ENCODE results near the gene SMAP2.
"Not testable (repeated sequence)": the region's sequence is repeated elsewhere in the genome, so short reads cannot be mapped to it uniquely, and the experiment has no call there.

Gene SMAP2

DNA sequence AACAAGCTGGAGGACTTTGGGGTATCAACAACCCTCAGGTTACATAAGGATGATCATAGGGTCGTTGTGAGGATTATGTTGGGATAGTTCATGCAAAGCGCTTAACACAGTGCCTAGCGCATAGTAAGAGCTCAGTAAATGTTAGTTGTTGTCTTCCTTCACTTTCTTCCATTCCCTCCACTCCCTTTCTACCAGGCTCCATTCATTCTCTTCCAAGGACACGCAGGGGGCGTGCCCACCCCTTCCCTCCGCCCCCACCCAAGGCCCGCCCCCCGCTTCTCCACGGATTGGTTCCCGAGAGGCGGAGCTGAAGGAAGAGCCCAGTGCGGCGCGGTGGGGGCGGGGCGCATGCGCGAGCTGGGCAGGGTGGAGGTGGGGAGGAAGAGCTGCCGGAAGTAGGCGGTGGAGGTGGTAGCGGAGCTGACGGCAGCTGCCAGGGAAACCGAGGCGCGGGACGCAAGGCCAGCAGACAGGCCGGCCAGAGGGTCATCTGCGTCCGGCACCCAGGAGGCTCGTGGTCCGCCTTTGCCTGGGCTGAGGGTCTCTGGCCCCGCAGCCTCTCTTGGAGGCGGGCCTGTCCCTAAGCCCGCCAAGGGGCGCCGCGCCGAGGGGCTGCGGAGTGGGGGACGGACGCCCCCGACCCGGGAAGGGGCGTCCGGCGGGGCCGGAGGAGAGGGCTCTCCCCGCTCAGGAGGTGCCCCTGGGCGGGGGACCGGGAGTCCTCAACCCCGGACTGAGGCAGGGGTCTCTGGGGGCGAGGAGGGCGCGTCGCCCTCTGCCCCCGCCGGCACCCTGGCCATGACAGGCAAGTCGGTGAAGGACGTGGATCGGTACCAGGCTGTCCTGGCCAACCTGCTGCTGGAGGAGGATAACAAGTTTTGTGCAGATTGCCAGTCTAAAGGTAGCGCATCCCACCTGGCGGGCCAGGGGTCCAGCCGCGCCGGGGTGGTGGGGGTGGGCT lies at the start of gene SMAP2:
Gene SMAP2 (plus strand): TSS at position 405 of the 961 bp plus-strand sequence. CDS start 394 bp downstream, at position 799.
- peak; percentile 97 for DNase-seq

DNA sequence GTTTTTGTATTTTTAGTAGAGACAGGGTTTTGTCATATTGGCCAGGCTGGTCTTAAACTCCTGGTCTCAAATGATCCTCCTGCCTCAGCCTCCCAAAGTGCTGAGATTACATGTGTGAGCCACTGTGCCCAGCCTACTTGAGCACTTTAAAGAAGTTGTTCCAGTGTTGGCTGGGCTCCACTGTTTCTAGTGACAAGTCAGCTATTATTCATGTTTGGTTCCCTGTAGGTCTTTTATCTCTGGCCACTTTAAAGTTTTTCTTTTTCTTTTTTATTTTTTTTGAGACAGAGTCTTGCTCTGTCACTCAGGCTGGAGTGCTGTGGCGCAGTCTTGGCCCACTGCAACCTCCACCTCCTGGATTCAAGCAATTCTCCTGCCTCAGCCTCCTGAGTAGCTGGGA lies 42.1 kb upstream of the SMAP2 start:
- not testable (repeated sequence) for DNase-seq

DNA sequence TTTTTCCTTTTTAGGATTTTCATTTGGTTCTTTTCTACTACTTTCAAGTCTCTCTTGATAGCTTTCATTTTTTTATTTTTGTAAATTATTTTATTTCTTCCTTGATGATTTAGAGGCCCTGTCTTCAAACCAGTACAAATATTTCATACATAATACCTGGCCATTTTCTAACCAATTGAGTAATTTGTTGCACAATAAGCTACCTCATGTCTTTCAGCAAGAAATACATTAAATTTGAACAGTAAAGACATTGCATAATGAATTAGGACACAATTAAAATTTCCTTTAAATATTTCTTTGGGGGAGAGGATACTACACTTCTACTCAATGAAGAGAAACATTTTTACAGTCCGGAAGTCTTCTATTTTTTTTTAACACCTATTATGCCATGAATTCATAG lies 40.8 kb upstream of the SMAP2 start:
- no peak for DNase-seq

DNA sequence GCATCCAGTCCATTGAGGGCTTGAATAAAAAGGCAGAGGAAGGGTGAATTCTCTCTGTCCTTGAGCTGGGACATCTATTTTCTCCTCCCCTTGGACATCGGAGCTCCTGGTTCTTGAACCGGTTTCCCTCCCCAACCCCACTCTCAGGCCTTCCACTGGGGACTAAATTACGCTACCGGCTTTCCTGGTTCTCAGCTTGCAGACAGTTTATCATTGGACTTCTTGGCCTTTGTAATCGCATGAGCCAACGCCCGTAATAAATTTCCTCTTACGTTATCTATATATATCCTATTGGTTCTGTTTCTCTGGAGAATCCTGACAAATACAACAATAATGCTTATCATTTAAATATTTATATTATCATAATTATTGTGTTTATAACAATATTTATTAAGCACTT lies 36.1 kb upstream of the SMAP2 start:
- DNase-seq: no peak

DNA sequence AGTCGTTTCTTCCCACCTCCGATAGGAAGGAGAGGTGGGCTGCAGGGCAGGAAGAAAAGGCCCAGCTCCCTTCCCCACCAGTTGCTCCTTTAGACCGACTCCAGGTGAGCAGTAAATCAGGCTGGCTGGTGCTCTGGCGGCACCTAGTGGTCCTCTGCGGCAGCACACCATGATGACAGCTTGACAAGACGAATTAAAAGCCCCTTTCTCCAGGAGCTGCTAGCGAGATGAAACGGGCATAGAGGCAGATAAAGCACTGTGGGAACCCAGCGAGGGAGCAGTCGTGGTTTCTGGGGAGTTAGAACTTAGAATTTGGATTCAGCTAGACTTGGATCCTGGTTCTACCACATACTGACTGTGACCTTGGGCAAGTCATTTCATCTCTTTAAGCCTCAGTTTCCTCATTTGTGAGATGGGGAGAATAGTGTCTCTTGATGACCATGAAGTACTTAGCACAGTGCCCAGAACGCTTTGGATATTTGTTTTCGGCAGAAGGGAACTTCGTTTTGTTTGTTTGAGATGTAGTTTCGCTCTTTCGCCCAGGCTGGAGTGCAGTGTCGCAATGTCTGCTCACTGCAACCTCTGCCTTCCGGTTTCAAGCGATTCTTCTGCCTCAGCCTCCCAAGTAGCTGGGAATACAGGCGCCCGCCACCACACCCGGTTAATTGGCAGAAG lies 34.6 kb upstream of the SMAP2 start:
- peak; percentile 92 for DNase-seq

DNA sequence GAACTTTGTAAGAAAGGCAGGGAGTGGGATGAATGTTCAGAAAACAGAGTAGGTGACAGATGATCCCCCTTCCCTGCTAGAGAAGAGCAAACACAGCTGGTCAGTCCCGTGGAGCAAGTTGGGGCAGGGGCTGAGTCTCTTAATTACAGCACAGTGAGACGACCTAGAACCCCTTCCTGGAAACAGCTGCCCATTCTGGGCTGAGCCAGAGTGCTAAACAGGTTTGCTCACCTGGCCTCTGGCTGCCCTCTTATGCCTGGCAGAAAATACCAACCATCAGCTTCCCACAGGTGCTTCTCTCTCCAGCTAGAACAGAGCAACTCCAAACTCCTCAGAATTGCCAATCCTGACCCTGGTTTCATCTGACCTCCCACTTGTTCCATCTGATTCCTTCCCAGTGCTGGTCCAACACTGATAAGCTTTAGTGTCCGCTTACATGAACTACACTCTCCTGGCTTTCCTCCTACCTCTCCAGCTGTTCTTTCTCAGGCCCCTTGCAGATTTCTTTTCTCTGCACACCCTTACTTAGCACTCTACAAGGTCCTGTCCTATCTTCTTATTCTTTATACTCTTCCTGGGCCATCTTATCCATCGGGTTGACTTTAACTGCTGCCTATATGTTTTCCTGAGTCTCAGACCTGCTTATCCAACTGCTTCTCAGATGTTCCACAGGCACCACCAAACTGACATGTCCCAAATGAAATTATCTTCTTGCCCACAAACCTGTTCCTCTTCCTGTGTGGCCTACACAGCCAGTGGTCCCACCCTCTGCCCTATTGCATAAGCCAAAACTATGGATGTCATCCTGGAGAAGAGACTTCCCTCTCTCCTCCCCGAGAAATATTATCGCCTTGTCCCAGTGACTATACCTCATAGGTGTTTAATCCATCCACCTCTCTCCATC lies 33.9 kb upstream of the SMAP2 start:
- DNase-seq: no peak

DNA sequence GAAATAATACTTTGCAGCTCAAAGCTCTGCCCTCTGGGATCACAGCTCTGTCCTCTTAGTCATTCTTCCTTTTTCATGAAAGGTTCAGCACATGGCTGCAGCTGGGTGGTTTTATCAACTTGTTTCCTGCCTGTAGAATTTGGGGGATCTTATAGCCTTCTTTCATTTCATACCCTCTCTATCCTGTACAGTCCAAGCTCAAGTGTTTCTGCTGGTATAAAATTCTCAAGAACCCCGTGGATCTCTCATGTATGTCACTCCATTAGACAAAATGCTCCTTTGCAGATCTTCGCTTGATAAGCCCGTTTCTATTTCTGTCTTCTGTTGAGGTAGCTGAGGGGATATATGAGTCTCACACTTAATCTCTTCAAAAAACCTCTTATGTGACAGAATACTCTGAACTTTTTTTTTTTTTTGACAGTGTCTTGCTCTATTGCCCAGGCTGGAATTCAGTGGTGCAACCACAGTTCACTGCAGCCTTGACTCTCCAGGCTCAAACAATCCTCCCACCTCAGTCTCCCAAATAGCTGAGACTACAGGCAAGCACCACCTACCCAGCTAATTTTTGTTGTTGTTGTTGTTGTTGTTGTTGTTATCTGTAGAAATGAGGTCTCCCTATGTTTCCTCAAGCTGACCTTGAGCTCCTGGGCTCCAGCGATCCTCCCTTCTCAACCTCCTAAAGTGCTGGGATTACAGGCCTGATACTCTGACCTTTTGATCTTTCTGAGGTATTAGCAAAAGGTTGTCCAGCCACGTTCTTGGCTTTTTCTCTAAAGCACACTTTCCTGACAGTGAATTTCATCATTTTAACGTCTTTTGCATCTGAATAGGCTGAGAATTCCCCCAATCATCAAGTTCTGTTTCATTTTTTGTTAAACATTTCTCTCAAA lies 31.8 kb upstream of the SMAP2 start:
- no peak for DNase-seq

DNA sequence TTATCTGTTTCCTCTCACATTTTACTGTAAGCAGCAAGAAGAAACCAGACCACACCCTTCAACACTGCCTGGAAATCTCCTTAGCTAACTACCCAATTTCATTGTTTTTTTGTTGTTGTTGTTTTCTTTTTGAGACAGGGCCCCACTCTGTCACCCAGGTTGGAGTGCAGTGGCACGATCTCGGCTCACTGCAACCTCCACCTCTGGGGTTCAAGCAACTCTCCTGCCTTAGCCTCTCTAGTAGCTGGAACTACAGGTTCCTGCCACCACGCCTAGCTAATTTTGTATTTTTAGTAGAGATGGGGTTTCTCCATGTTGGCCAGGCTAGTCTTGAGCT lies 31.2 kb upstream of the SMAP2 start:
- not testable (repeated sequence) for DNase-seq

DNA sequence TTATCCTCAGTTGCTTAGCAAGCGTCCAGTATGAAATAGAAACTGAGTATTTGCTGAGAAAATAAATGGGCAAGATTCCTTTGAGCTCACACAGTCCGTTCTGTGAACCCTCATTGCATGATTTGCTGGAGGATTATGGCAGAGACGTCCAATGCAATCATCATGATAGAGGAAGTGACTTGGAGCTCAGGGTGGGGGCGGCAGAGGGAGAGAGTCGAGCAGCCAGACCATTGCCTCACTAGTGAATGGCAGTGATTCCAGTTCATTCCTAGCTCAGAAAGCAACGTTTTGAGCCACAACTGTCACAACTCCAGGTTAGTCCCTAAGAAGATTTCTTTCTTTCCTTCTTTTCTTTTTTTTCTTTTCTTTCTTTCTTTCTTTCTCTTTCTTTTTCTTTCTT lies 28.9 kb upstream of the SMAP2 start:
- DNase-seq: no peak

DNA sequence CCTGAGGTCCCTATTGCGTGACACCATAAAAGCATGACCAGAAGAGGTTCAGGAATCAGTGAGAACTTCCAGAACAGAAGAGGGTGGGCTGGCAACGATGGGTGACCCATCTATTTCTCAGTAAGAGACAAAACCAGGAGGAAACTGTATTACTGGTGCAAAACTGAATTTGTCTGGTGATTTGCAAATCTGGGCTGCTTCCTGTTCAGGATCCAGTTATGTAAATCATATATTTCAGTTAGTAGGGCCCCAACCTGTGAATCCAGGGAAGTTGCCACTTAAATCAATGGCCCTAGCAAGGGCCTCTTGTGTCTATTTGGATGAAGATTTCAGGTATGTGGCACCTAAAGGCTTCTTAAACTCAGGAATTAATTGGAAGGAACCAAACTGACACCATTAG lies 23.1 kb upstream of the SMAP2 start:
- DNase-seq: no peak

DNA sequence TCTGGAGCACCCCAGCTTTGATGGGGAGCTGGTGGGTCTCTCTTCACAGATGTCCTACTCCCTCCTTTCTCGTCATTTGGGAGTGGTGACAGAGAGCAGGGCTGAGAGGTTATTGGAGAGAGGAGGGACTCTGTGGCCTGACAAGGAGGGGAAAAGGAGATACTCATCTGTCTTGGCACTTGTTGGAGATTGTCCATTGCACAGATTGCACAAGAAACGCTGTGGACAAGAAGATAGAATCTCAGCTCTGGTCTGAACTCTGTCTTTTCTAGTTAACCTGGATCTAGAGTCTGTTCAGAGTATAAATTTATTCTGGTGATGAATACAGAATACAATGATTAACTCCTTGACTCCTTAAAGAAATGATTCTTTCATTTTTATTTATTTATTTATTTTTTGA lies 22.4 kb upstream of the SMAP2 start:
- no peak for DNase-seq

DNA sequence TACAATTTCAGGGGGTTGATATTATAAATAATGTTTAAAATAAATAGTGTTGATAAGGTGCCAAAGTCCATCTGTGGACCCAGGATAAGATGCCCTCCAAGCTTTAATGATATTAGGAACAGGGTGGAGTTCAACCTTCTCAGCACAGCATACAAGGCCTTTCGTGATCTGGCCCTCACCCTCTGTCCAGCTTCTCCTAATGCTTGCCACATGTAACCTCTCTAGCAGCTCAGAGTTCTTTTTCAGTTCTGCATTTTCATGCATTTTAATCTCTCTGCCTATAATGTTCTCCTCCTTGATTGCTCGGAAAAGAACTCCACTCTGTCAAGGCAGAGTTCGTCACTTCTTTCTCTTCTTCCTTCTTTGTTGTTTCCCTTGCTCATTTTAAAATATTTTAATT lies 21.4 kb upstream of the SMAP2 start:
- DNase-seq: no peak

DNA sequence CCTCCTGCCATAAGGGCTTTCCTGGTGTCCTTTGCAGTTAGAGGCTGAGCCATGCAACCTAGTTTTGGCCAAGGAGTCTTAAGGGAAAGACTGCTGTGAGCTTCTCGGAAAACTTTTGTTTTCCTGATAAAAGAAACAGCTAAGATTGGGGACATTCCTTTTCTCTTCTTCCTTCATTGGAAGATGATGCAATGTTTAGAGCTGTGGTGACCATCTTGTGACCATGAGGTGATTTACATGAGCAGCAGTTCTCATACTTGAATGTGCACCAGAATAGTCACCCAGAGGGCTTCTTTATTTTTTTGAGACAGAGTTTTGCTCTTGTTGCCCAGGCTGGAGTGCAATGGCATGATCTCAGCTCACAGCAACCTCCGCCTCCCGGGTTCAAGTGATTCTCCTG lies 20.4 kb upstream of the SMAP2 start:
- DNase-seq: no peak

DNA sequence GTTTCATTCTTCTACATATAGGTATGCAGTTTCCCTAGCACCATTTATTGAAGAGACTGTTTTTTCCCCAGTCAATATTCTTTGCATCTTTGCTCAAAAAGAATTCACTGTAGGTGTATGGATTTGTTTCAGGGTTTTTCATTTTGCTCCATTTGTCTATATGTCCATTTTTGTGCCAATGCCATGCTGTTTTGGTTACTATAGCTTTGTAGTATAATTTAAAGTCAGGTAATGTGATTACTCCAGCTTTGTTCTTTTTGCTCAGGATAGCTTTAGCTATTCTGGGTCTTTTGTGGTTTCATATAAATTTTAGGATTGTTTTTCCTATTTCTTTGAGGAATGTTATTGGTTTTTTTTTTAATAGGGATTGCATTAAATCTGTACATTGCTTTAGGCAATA lies 15.9 kb upstream of the SMAP2 start:
- no peak for DNase-seq

DNA sequence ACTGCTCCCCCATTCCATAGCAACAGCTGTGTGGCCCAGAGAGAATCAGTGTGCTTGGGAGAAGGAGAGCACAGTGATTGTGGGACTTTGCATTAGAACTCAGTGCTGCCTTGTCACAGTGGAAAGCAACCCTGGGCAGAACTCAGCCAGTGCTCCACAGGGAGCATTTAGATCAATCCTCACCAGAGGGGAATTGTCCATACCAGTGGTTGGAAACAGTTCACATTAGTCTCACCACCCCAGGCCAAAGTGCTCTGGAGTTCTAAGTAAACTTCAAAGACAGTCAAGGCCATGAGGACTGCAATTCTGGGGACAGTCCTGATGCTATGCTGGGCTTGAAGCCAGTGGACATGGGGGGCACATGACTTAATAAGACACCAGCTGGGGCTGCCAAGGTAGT lies 12.9 kb upstream of the SMAP2 start:
- DNase-seq: no peak

DNA sequence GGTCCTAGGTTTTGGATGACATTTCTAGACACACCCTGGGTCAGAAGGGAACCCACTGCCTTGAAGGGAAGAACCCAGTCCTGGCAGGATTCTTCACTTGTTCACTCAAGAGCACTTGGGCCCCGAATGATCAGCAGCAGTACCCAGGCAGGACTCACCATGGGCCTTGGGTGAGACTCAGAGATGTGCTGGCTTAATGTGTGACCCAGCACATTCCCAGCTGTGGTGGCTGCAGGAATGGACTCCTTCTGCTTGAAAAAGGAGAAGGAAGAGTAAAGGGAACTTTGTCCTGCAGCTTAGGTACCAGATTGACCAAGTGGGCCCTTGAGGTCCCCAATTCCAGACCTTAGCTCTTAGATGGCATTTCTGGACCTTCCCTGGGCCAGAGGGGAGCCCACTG lies 12.3 kb upstream of the SMAP2 start:
- DNase-seq: no peak

DNA sequence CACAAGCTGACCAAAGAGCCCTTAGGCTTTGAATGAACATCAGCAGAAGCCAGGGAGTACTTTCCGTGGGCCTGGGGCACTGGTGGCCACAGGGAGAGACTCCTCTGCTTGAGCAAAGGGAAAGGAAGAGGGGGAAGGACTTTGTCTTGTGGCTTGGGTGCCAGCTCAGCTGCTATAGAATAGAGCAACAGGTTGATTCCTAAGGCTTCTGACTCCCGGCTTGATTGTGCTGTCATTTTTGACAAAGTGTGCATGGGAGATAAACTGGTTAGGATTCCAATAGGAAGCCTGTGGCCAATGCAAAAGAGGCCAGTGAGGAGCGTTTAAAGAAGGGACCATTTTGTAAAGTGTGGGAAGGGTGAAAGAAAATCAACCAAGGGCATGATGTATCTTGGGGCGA lies 11.9 kb upstream of the SMAP2 start:
- DNase-seq: no peak

DNA sequence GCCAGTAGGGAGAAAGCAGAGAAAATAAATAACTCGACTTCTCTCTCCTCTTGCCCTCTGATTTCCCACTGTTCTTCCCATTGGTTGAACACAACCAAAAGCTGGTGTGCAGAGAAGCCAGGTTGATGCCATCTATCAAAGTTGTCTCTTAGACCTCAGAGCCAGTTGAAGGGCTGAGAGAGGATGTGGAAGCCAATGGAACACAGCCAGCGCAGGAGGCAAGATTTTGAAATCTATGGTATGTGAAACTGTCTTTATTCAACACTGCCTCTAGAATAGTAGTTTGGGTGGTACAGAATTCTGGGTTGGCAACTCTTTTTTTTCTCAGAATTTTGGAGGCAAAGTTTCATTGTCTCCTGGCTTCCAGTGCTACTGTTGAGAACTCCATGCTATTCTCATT lies 11.3 kb upstream of the SMAP2 start:
- no peak for DNase-seq

DNA sequence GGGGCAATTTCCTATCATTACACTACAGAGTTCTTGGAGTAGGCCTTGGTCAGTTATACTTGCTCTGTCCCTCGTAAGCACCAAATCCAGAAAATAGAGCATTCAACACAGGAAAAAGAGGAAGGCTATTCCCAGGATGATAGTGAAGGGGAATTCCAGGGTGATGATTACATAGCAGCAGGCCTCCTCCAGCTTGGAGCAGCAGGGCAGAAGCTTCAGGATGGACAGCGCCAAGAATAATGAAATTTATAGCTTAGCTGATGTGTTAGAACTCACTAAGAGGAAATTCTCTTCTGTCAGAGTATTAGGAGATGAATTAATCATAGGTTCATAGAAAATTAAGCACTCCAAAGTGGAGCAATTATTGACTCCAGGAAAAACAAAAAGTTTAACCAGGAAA lies 10.8 kb upstream of the SMAP2 start:
- DNase-seq: no peak

DNA sequence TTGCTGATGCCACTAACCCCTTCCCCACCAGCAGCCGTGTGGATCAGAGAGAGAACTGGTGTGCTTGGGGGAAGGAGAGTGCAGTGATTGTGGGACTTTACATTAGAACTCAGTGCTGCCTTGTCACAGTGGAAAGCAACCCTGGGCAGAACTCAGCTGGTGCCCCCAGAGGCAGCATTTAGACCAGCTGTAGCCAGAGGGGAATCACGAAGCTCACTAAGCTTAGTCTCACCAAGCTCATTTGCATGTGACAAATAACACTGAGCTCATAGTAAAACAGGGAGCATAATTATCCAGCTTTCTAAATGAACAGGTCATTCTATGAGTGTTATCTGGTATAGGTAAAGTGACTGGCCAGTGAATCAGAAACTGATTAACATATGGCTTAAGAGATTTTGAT lies 9.8 kb upstream of the SMAP2 start:
- no peak for DNase-seq

DNA sequence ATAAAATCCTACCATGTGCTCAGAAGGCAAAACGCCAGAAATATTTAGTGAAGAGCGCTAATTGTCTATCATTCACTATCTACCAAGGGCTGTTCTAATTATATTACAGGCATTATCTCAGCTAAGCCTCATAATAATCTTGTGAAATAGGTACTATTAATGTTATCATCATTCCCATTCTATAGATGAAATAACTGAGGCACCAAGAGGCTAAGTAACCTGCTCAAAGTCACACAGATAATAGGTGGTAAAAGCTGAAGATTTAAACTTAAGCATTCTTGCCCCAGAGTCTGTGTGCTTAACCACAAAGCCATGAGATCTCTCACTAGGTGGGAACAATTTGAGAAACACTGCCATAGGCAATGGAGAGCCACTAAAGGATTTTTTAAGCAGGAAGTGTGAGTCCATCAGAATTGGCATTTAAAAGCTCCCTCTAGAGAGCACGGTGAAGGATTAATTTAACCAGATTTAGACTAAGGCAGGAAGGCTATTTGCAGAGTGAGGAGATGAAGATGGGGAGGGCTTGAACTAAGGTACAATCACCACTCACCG lies 1.7 kb upstream of the SMAP2 start:
- DNase-seq: no peak
